Esophagus muscularis mucosa (tissue), 4 donors: ENCODE data around the gene PLD5. TPM values are rescaled to one million over a fixed set of nuclear protein-coding genes. Genes with fewer than 3 reads are reported as not detected.

Experiments
- DNase-seq: peaks from one replicate; pipeline ENCODE4 v3.0.0-alpha.2; 2017; ENCODE audit errors: extremely low spot score
- H3K27ac ChIP-seq, 4 donors: fragments of 200-600 bp; sonication (generic); replicated peaks in 1 of 4; 1 replicate in 3 of 4; 2 replicates in 1 of 4; pipeline ENCODE4 v1.5.1; 2016 to 2019; ENCODE audit warnings: mild to moderate bottlenecking in 1 of 4
- H3K27me3 ChIP-seq, 4 donors: fragments of 200-600 bp; sonication (generic); one replicate each; pipeline versions ENCODE4 v1.5.1 to v1.6.0; 2016 to 2019
- H3K36me3 ChIP-seq, 4 donors: fragments of 200-600 bp; sonication (generic); one replicate each; pipeline ENCODE4 v1.5.1; 2016 to 2019
- H3K4me1 ChIP-seq, 4 donors: fragments of 200-600 bp; sonication (generic); one replicate each; pipeline ENCODE4 v1.5.1; 2016 to 2019
- H3K4me3 ChIP-seq, 4 donors: fragments of 200-600 bp; sonication (generic); 1 replicate in 2 of 4; 2 replicates in 2 of 4; pipeline ENCODE4 v1.5.1; 2016 to 2019; ENCODE audit warnings: mild to moderate bottlenecking in 4 of 4, moderate library complexity in 1 of 4
- H3K9me3 ChIP-seq, 4 donors: fragments of 200-600 bp; sonication (generic); 1 replicate in 3 of 4; 2 replicates in 1 of 4; pipeline ENCODE4 v1.5.1; 2016 to 2019
- EP300 ChIP-seq: sonication (generic); formaldehyde crosslinking; IDR thresholded peaks from one replicate; pipeline ENCODE4 v1.6.1; 2017; ENCODE audit warnings: antibody characterized with exemption
- POLR2A ChIP-seq: fragments of 450-650 bp; IDR thresholded peaks from one replicate; pipeline ENCODE4 v1.6.1; 2017; ENCODE audit warnings: antibody characterized with exemption, moderate library complexity, mild to moderate bottlenecking, low read depth
- POLR2AphosphoS5 ChIP-seq, 2 donors: sonication (generic); formaldehyde crosslinking; IDR thresholded peaks; one replicate each; pipeline ENCODE4 v1.6.1; 2017; ENCODE audit warnings: antibody characterized with exemption in 2 of 2
- WGBS: methylation state at CpG from one replicate; pipeline ENCODE4 v1.1.5; 2018; 5-methylcytosine and 5-hydroxymethylcytosine counted together
- intact Hi-C: fragments of 100-400 bp; cut with DNase I; formaldehyde crosslinking; loops from one replicate; pipeline ENCODE4 v1.15.1; 2023
- total RNA-seq, 4 donors: library from RNA; depleted of rRNA; stranded (reverse); fragments of >200 nt; gene quantifications; one replicate each; pipeline versions ENCODE4 v1.1.0 to v1.2.1, GENCODE V29; 2016
- TF ChIP-seq, protein P1 (sequence below), 3 experiments: fragments of 200-600 bp in 2 of 3; fragments of 450-650 bp in 1 of 3; sonication (generic) in 2 of 3; IDR thresholded peaks; one replicate each; pipeline ENCODE4 v1.5.1; 2017 to 2019; ENCODE audit warnings: antibody characterized with exemption in 3 of 3, mild to moderate bottlenecking in 2 of 3, moderate library complexity in 1 of 3

PLD5 gene
- total RNA-seq, 4 donors from 2014 or later = 0.33 to 1.7 (median 0.50) TPM

DNA sequence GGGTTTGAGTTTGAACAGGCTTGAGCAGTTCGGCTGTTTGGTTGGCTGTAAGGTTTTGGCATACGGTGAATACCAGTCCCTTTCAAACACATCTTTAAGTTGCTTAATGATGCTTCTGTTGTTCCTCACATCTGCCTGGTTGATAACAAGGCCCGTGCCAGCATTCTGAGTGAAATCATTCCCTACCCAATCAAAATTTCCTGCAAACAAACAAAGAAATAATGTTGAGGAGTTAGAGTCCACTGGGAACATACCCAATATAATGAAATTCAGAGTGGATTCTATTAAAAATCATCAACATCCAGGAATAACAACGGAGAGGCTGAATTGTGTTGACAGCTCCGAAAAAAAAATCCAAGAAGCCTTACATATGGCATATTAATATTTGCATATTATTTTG lies 434.6 kb downstream of the PLD5 start:
- H3K4me3 ChIP-seq = no peak overlapping the region
- H3K9me3 ChIP-seq = no peaks in the 10 kb centered on the region
- no peaks in the 10 kb centered on the region for H3K27me3 ChIP-seq
- intact Hi-C loops = no loop called here
- TF ChIP-seq EP300 = no peak
- H3K27ac ChIP-seq = no peak overlapping the region
- no peaks in the 10 kb centered on the region for H3K4me1 ChIP-seq
- no peak for DNase-seq
- 60% methylated on average over 5 of the region's 5 CpGs for WGBS
- H3K36me3 ChIP-seq = no peaks in the 10 kb centered on the region

DNA sequence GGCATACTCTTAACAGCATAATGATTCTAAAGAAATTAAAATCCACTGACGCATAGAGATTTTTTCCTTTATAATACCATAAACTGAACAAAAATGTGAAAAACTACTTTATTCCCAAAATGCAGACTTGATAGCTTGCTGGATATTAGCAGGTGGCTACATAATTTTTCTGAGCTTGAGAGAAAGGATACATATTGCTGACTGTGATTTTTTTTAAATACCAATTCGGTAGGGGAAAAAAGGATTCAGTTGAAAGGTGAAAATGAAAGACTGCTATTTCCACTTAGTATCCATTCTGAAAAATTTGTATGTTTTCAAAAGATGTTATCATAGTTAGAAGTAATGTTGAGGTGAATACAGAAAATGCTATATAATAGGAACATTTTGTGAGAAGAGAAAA lies 435.6 kb downstream of the PLD5 start:
- H3K27me3 ChIP-seq = no peaks in the 10 kb centered on the region
- intact Hi-C loops = no loop called here
- no peaks in the 10 kb centered on the region for H3K9me3 ChIP-seq
- H3K36me3 ChIP-seq = no peaks in the 10 kb centered on the region
- no peak overlapping the region for H3K27ac ChIP-seq
- no peak for DNase-seq
- no peak overlapping the region for H3K4me3 ChIP-seq
- WGBS = 90% methylated on average over 2 of the region's 2 CpGs
- no peak for TF ChIP-seq POLR2AphosphoS5 (IDR thresholded peaks at IDR 0.05)
- H3K4me1 ChIP-seq = no peaks in the 10 kb centered on the region

DNA sequence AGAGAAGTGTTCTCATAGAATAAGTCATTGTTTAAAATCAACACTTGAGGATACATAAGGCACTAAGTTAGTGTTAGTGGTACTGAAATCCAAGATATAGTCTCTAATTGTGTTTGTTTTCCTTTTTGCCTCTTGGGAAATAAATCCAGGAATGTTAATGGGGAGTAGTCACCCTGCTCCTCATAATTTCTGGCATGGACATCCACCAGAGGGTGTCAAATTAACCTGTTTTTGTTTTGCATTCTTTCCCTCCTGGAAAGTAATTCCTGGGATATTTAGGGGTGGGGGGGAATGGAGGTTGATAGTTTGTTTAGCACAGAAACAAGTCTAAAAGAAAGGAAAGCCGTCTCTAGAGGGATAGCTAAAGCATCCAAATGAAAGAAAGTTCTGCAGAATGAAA lies 437.8 kb downstream of the PLD5 start:
- 74% methylated on average over 1 of the region's 1 CpG for WGBS
- DNase-seq = no peak
- Histone ChIP-seq H3K27me3 (no peaks in the 10 kb centered on the region), H3K9me3 (no peaks in the 10 kb centered on the region), H3K4me3 (no peak overlapping the region), H3K4me1 (no peaks in the 10 kb centered on the region), H3K36me3 (no peaks in the 10 kb centered on the region), H3K27ac (no peak overlapping the region)
- intact Hi-C loops = no loop called here
- TF ChIP-seq EP300 (no peak), POLR2AphosphoS5 (IDR thresholded peaks at IDR 0.05) (no peak), POLR2A (no peak)
- TF ChIP-seq, protein P1, sequence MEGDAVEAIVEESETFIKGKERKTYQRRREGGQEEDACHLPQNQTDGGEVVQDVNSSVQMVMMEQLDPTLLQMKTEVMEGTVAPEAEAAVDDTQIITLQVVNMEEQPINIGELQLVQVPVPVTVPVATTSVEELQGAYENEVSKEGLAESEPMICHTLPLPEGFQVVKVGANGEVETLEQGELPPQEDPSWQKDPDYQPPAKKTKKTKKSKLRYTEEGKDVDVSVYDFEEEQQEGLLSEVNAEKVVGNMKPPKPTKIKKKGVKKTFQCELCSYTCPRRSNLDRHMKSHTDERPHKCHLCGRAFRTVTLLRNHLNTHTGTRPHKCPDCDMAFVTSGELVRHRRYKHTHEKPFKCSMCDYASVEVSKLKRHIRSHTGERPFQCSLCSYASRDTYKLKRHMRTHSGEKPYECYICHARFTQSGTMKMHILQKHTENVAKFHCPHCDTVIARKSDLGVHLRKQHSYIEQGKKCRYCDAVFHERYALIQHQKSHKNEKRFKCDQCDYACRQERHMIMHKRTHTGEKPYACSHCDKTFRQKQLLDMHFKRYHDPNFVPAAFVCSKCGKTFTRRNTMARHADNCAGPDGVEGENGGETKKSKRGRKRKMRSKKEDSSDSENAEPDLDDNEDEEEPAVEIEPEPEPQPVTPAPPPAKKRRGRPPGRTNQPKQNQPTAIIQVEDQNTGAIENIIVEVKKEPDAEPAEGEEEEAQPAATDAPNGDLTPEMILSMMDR (IDR thresholded peaks at IDR 0.05) = no peak

GRCh38 chr1:242086093-242086492 lies 438.4 kb downstream of the PLD5 start:
- DNase-seq = no peak
- 75% methylated on average over 3 of the region's 3 CpGs for WGBS
- Histone ChIP-seq H3K4me1 (no peaks in the 10 kb centered on the region), H3K4me3 (no peak overlapping the region), H3K27ac (no peak overlapping the region), H3K27me3 (no peaks in the 10 kb centered on the region), H3K36me3 (no peaks in the 10 kb centered on the region), H3K9me3 (no peaks in the 10 kb centered on the region)
- intact Hi-C loops = no loop called here
- TF ChIP-seq POLR2AphosphoS5 (IDR thresholded peaks at IDR 0.05) (no peak), POLR2A (no peak), EP300 (no peak)
- TF ChIP-seq, protein P1 (IDR thresholded peaks at IDR 0.05) = no peak

- Histone ChIP-seq H3K4me1 (no peaks in the 10 kb centered on the region), H3K36me3 (no peaks in the 10 kb centered on the region), H3K27me3 (no peaks in the 10 kb centered on the region), H3K9me3 (no peaks in the 10 kb centered on the region), H3K4me3 (no peak overlapping the region), H3K27ac (no peak overlapping the region)
- no peak for DNase-seq
- intact Hi-C loops = no loop called here
- TF ChIP-seq, protein P1 (IDR thresholded peaks at IDR 0.05) = no peak
- TF ChIP-seq POLR2A = no peak
- TF ChIP-seq POLR2AphosphoS5 (IDR thresholded peaks at IDR 0.05) = no peak
- TF ChIP-seq EP300 = no peak
- 67% methylated on average over 2 of the region's 2 CpGs for WGBS
These were observed 440.8 kb downstream of the PLD5 start for GRCh38 chr1:242083742-242084141.

- no peak overlapping the region for H3K4me3 ChIP-seq
- no peaks in the 10 kb centered on the region for H3K9me3 ChIP-seq
- no peaks in the 10 kb centered on the region for H3K4me1 ChIP-seq
- no peaks in the 10 kb centered on the region for H3K27me3 ChIP-seq
- DNase-seq = no peak
- intact Hi-C loops = no loop called here
- WGBS = 65% methylated on average over 1 of the region's 1 CpG
- no peaks in the 10 kb centered on the region for H3K36me3 ChIP-seq
- no peak overlapping the region for H3K27ac ChIP-seq
- TF ChIP-seq POLR2AphosphoS5 (IDR thresholded peaks at IDR 0.05) = no peak
- no peak for TF ChIP-seq POLR2A
- TF ChIP-seq, protein P1 (IDR thresholded peaks at IDR 0.05) = no peak
- TF ChIP-seq EP300 = no peak
These were observed 443.1 kb downstream of the PLD5 start for GRCh38 chr1:242081446-242081845.
